ENCODE results near the gene NT5C1A. TPM values are rescaled to one million over a fixed set of nuclear protein-coding genes. Genes with fewer than 3 reads are reported as not detected.

NT5C1A gene
- total RNA-seq, 1 experiment from 2014 or later = not detected

DNA sequence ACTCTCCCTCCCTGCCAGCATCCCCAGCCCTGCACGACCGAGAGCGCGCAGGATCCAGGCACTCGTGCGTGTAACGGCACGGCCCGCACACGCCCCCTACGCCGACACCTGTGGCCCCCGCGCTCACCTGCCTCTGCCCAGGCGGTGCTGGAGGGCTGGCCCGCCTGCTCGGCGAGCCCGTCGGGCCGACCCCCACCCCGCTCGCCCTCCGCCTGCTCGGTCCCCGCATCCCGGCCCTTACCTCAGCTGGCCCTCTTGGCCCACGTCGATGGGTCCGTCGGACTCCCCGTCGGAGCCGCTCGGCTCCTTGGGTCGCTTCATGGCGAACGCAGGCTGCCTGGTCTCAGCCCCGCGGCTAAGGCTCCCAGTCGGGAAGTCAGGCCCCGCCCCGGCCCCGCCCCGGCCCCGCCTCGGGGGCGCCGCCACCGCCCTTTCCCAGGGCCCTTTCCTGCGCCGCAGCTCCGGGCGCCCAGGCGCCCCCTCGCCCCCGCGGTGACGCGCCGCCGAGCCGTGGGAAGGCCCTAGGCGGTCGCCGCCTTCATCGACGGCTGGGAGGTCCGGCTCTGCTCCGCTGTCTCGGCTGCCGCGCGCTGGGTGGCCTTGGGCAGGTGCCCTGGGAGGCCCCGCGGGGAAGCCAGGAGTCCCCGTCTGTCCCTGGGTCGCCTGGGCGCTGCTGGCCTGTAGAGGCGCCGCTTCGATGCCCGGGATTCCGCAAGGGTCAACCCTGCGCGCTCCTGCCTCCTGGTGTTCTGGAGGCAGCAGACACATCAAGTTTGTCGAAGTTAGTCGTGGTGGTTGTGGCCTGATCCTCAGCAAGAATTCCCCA lies 32.4 kb downstream of the NT5C1A start, which contains the start of gene HEYL:
HEYL (minus strand) TSS at position 339 of the 826 bp plus-strand sequence; CDS start at position 321, 18 bp downstream.
- H3K36me3 ChIP-seq (ENCODE audit: low read depth, low read length) = no peaks in the 10 kb centered on the region
- no peaks in the 10 kb centered on the region for H3K9me2 ChIP-seq (replicated peaks; ENCODE audit: low read length)
- H3K27me3 ChIP-seq (ENCODE audit: low read length) = peaks cover 5% of the 10 kb centered on the region; the same call in 1 of the 2 replicates
- no peaks in the 10 kb centered on the region for H3F3A ChIP-seq (ENCODE audit: low read length, unreplicated experiment)
- DNase-seq = no peak
- H2AFZ ChIP-seq (ENCODE audit: low read length) = no peak within 1 kb of the TSS
- H3K79me2 ChIP-seq (ENCODE audit: low read length) = no peaks in the 10 kb centered on the region
- no peak within 1 kb of the TSS for H3K27ac ChIP-seq (ENCODE audit: low read length)
- BruUV-seq (replicated peaks) = no TSS peak
- no peak within 1 kb of the TSS for H3K4me2 ChIP-seq (ENCODE audit: low read length)
- ChIA-PET POLR2A (ENCODE audit: unreplicated experiment) (no interaction called here), CTCF (no interaction called here)
- intact Hi-C loops (cut with micrococcal nuclease) = no loop called here
- no peak within 1 kb of the TSS for H3K9ac ChIP-seq (ENCODE audit: low read length)
- no peak for TF ChIP-seq EZH2phosphoT487 (IDR thresholded peaks at IDR 0.05; ENCODE audit: borderline replicate concordance, low read length)
- no peak for TF ChIP-seq CTCF (conservative IDR thresholded peaks at IDR 0.05; ENCODE audit: low read depth, low read length)
- no peak for TF ChIP-seq EZH2 (IDR thresholded peaks at IDR 0.05; ENCODE audit: low read length, unreplicated experiment)
- ATAC-seq = no peak
- H3K4me1 ChIP-seq (ENCODE audit: insufficient read depth, low read length) = peaks cover 8% of the 10 kb centered on the region; the same call in 1 of the 2 replicates
- no peak within 1 kb of the TSS for H3K4me3 ChIP-seq (ENCODE audit: low read length)
- no peaks in the 10 kb centered on the region for H4K20me1 ChIP-seq (ENCODE audit: low read length)
- no peaks in the 10 kb centered on the region for H3K9me3 ChIP-seq (ENCODE audit: low read length)

- Histone ChIP-seq H3F3A (ENCODE audit: low read length, unreplicated experiment) (no peaks in the 10 kb centered on the region), H3K27me3 (ENCODE audit: low read length) (peaks cover 5% of the 10 kb centered on the region; the same call in 1 of the 2 replicates), H3K27ac (ENCODE audit: low read length) (no peak overlapping the region), H3K4me1 (ENCODE audit: insufficient read depth, low read length) (peaks cover 8% of the 10 kb centered on the region; the same call in 1 of the 2 replicates), H3K4me3 (ENCODE audit: low read length) (no peak overlapping the region), H2AFZ (ENCODE audit: low read length) (no peak overlapping the region), H3K9me3 (ENCODE audit: low read length) (no peaks in the 10 kb centered on the region), H3K9me2 (replicated peaks; ENCODE audit: low read length) (no peaks in the 10 kb centered on the region), H3K4me2 (ENCODE audit: low read length) (no peak overlapping the region), H4K20me1 (ENCODE audit: low read length) (no peaks in the 10 kb centered on the region), H3K36me3 (ENCODE audit: low read depth, low read length) (no peaks in the 10 kb centered on the region), H3K9ac (ENCODE audit: low read length) (no peak overlapping the region), H3K79me2 (ENCODE audit: low read length) (no peaks in the 10 kb centered on the region)
- TF ChIP-seq EZH2phosphoT487 (IDR thresholded peaks at IDR 0.05; ENCODE audit: borderline replicate concordance, low read length) (no peak), EZH2 (IDR thresholded peaks at IDR 0.05; ENCODE audit: low read length, unreplicated experiment) (no peak), CTCF (conservative IDR thresholded peaks at IDR 0.05; ENCODE audit: low read depth, low read length) (no peak)
- ATAC-seq (no peak), DNase-seq (no peak)
- intact Hi-C loops (cut with micrococcal nuclease) = no loop called here
- ChIA-PET POLR2A (ENCODE audit: unreplicated experiment) (no interaction called here), CTCF (no interaction called here)
- no TSS peak for BruUV-seq (replicated peaks)
These were observed 33.0 kb downstream of the NT5C1A start for GRCh38 chr1:39638965-39639304.

- H3K36me3 ChIP-seq (ENCODE audit: low read depth, low read length) = no peaks in the 10 kb centered on the region
- ATAC-seq = no peak
- DNase-seq = no peak
- no peaks in the 10 kb centered on the region for H3K4me1 ChIP-seq (ENCODE audit: insufficient read depth, low read length)
- ChIA-PET CTCF (no interaction called here), POLR2A (ENCODE audit: unreplicated experiment) (no interaction called here)
- H3K27ac ChIP-seq (ENCODE audit: low read length) = no peak overlapping the region
- H2AFZ ChIP-seq (ENCODE audit: low read length) = no peak overlapping the region
- no peaks in the 10 kb centered on the region for H3F3A ChIP-seq (ENCODE audit: low read length, unreplicated experiment)
- BruUV-seq (replicated peaks) = no TSS peak
- no peak overlapping the region for H3K4me3 ChIP-seq (ENCODE audit: low read length)
- H3K4me2 ChIP-seq (ENCODE audit: low read length) = no peak overlapping the region
- intact Hi-C loops (cut with micrococcal nuclease) = no loop called here
- no peaks in the 10 kb centered on the region for H3K9me2 ChIP-seq (replicated peaks; ENCODE audit: low read length)
- H3K79me2 ChIP-seq (ENCODE audit: low read length) = no peaks in the 10 kb centered on the region
- H4K20me1 ChIP-seq (ENCODE audit: low read length) = no peaks in the 10 kb centered on the region
- TF ChIP-seq EZH2phosphoT487 (IDR thresholded peaks at IDR 0.05; ENCODE audit: borderline replicate concordance, low read length) = no peak
- peaks cover 13% of the 10 kb centered on the region for H3K27me3 ChIP-seq (ENCODE audit: low read length)
- H3K9ac ChIP-seq (ENCODE audit: low read length) = no peak overlapping the region
- no peaks in the 10 kb centered on the region for H3K9me3 ChIP-seq (ENCODE audit: low read length)
These were observed 34.5 kb downstream of the NT5C1A start for GRCh38 chr1:39637361-39637760.
